HEK293 (cell line): ENCODE data around the gene YWHAE.

ENCODE experiments used
- CTCF ChIA-PET: fragments of 350-600 bp; formaldehyde crosslinking; extraction: SDS; loops from one replicate; lab custom pipeline; 2021; ENCODE audit warnings: antibody characterized with exemption; lab: Yijun Ruan, JAX
- POLR2A ChIA-PET: fragments of 300-600 bp; formaldehyde crosslinking; extraction: SDS; loops from one replicate; lab custom pipeline; 2020; ENCODE audit warnings: antibody characterized with exemption, inconsistent platforms; lab: Yijun Ruan, JAX
- H3K27ac ChIP-seq: fragments of 200-500 bp; sonication (Bioruptor generic); 2 replicates; pipeline ENCODE4 v1.5.1; 2014; ENCODE audit warnings: low read depth, low read length, control low read depth, inconsistent platforms; ENCODE audit errors: extremely low read depth
- H3K36me3 ChIP-seq, 2 experiments: fragments of 200-500 bp in 1 of 2; sonication (Bioruptor generic) in 1 of 2; 1 replicate in 1 of 2; 2 replicates in 1 of 2; pipeline ENCODE4 v1.5.1; 2014 to 2017; ENCODE audit warnings: inconsistent platforms in 2 of 2, low read length in 2 of 2; ENCODE audit not compliant: control insufficient read depth in 2 of 2, insufficient read depth in 1 of 2
- H3K4me1 ChIP-seq: fragments of 200-500 bp; sonication (Bioruptor generic); 2 replicates; pipeline ENCODE4 v1.5.1; 2014; ENCODE audit warnings: mild to moderate bottlenecking, low read length, inconsistent platforms; ENCODE audit not compliant: control insufficient read depth, insufficient read depth
- H3K4me3 ChIP-seq: 2 replicates; pipeline ENCODE4 v1.5.1; 2011; ENCODE audit warnings: low read depth, mild to moderate bottlenecking, control low read depth, low read length, moderate library complexity
- H3K9me3 ChIP-seq: fragments of 200-500 bp; sonication (Bioruptor generic); 2 replicates; pipeline ENCODE4 v1.5.1; 2014; ENCODE audit warnings: low read depth, low read length, inconsistent platforms; ENCODE audit not compliant: control insufficient read depth, insufficient read depth
- GFI1B ChIP-seq: fragments of 450-650 bp; formaldehyde crosslinking; IDR thresholded peaks from 2 replicates; pipeline ENCODE4 v1.5.1; 2016; ENCODE audit warnings: missing biosample characterization, missing genetic modification characterization
- KLF8 ChIP-seq: fragments of 450-650 bp; formaldehyde crosslinking; IDR thresholded peaks from 2 replicates; pipeline ENCODE4 v1.5.1; 2016; ENCODE audit warnings: missing biosample characterization, missing genetic modification characterization
- PRDM1 ChIP-seq: fragments of 450-650 bp; formaldehyde crosslinking; IDR thresholded peaks from 2 replicates; pipeline ENCODE4; 2016; ENCODE audit warnings: missing biosample characterization, missing genetic modification characterization
- SALL2 ChIP-seq: fragments of 450-650 bp; formaldehyde crosslinking; IDR thresholded peaks from 2 replicates; pipeline ENCODE4 v1.5.0; 2017; ENCODE audit warnings: missing biosample characterization, mild to moderate bottlenecking, missing genetic modification characterization, borderline replicate concordance
- SCRT1 ChIP-seq: fragments of 450-650 bp; formaldehyde crosslinking; IDR thresholded peaks from 2 replicates; pipeline ENCODE4 v1.5.1; 2016; ENCODE audit warnings: missing biosample characterization, missing genetic modification characterization, borderline replicate concordance
- SCRT2 ChIP-seq: fragments of 450-650 bp; formaldehyde crosslinking; IDR thresholded peaks from 2 replicates; pipeline ENCODE4 v1.5.1; 2016; ENCODE audit warnings: missing biosample characterization, missing genetic modification characterization
- TRIM28 ChIP-seq: IDR thresholded peaks from 2 replicates; pipeline ENCODE4 v1.6.1; 2011; ENCODE audit warnings: low read length, control low read depth, borderline replicate concordance
- WT1 ChIP-seq: fragments of 450-650 bp; formaldehyde crosslinking; IDR thresholded peaks from 2 replicates; pipeline ENCODE4 v1.5.1; 2016; ENCODE audit warnings: missing biosample characterization, missing genetic modification characterization
- ZBTB17 ChIP-seq: fragments of 450-650 bp; formaldehyde crosslinking; IDR thresholded peaks from 2 replicates; pipeline ENCODE4 v1.5.1; 2016; ENCODE audit warnings: missing biosample characterization, missing genetic modification characterization
- ZFP41 ChIP-seq: fragments of 450-650 bp; formaldehyde crosslinking; IDR thresholded peaks from 2 replicates; pipeline ENCODE4 v1.5.1; 2016; ENCODE audit warnings: missing biosample characterization, missing genetic modification characterization, borderline replicate concordance
- ZNF146 ChIP-seq: fragments of 450-650 bp; formaldehyde crosslinking; IDR thresholded peaks from 2 replicates; pipeline ENCODE4 v1.5.1; 2016; ENCODE audit warnings: missing biosample characterization, missing genetic modification characterization
- ZNF223 ChIP-seq: fragments of 450-650 bp; formaldehyde crosslinking; IDR thresholded peaks from 2 replicates; pipeline ENCODE4 v1.5.1; 2016; ENCODE audit warnings: missing biosample characterization, missing genetic modification characterization
- ZNF24 ChIP-seq: fragments of 450-650 bp; formaldehyde crosslinking; IDR thresholded peaks from 2 replicates; pipeline ENCODE4 v1.5.1; 2016; ENCODE audit warnings: missing biosample characterization, missing genetic modification characterization
- ZNF266 ChIP-seq: fragments of 450-650 bp; formaldehyde crosslinking; IDR thresholded peaks from 2 replicates; pipeline ENCODE4 v1.5.1; 2016; ENCODE audit warnings: missing biosample characterization, missing genetic modification characterization, low read depth
- ZNF366 ChIP-seq: fragments of 450-650 bp; formaldehyde crosslinking; conservative IDR thresholded peaks from 2 replicates; pipeline ENCODE4 v1.5.1; 2016; ENCODE audit warnings: missing biosample characterization, missing genetic modification characterization
- ZNF600 ChIP-seq: fragments of 450-650 bp; formaldehyde crosslinking; IDR thresholded peaks from 2 replicates; pipeline ENCODE4 v1.5.1; 2016; ENCODE audit warnings: missing biosample characterization, missing genetic modification characterization
- ZNF707 ChIP-seq: fragments of 450-650 bp; formaldehyde crosslinking; IDR thresholded peaks from 2 replicates; pipeline ENCODE4 v1.5.1; 2016; ENCODE audit warnings: missing biosample characterization, missing genetic modification characterization
- ZXDB ChIP-seq: fragments of 450-650 bp; formaldehyde crosslinking; IDR thresholded peaks from 2 replicates; pipeline ENCODE4 v1.5.1; 2016; ENCODE audit warnings: missing biosample characterization, missing genetic modification characterization
- TF ChIP-seq, protein P1 (sequence below): fragments of 450-650 bp; formaldehyde crosslinking; IDR thresholded peaks from 2 replicates; pipeline ENCODE4 v1.5.1; 2016; ENCODE audit warnings: missing biosample characterization, missing genetic modification characterization

The YWHAE gene

DNA sequence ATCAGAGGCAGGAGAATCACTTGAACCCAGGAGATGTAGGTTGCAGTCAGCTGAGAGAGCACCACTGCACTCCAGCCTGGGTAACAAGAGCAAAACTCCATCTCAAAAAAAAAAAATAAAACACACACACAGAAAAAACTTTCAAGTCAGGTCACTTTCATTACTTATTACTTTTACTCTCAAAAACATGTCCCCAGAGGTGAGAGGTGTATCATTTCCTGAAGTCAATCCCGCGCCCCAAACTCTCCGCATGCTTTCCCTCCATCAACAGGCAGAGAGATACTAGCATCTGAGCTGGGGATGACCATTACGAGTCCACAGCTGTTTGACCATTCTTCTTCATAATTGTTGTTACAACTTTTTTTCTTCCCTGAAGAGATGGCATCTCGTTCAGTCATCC lies 48.7 kb downstream of the YWHAE start:
- CTCF ChIA-PET = interaction anchor here (0.7 to 4.2 kb wide), 4 partner anchors 10 to 203 kb away, joined by 4 to 18 read pairs (median 8); no protein-coding TSS in a partner anchor

DNA sequence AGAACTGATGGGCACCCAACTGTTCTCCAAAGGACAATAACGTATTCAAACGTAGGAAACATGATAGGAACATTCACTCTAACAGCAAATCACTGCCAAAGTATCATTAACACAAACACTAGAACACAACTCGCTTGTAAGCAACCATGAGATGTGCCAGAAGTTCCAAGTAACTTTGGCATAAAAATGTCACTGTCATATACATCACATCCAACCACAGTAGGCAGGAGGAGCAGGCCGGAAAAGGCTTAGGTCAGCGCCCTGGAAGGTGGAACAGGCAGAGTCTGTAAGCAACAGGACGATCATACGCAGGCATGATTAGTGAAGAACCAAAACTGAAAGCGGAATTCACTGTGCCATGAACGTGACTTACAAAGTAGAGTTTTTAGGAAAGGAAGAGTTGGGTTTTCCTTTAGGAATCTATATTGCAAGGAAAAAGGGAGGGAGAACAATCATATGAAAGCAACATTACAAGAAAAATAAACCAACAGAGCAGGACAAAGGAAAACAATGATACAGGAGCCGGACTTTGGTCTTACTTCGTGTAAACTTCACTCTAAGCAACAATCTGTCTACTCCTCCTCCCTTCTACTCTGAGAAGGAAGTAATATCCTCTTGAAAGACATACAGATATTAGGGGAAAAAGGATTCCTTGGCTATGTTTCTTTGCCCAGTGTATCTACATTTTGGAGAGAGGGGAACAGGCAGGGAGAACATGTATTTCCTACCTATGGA lies 52.3 kb downstream of the YWHAE start:
- Histone ChIP-seq H3K36me3 (peaks cover 77 to 82% of the 10 kb centered on the region in 2 experiments), H3K4me3 (no peak overlapping the region), H3K9me3 (no peaks in the 10 kb centered on the region), H3K4me1 (peaks cover 10% of the 10 kb centered on the region), H3K27ac (peak overlapping the region; percentile 25; the same call in 1 of the 2 replicates)
- peak; percentile 25; the same call in 1 of the 2 replicates for TF ChIP-seq WT1 (tag by site-specific recombination)
- TF ChIP-seq PRDM1 (tag by site-specific recombination) = peak; percentile 95
- peak; percentile 48; the same call in 1 of the 2 replicates for TF ChIP-seq ZNF366 (tag by site-specific recombination)
- TF ChIP-seq ZNF24 (tag by site-specific recombination) = no peak
- no peak for TF ChIP-seq KLF8 (tag by site-specific recombination)
- TF ChIP-seq ZNF223 (tag by site-specific recombination) = 0 out of 2 replicates have a peak, but pooled peaks have one; percentile 18
- 0 out of 2 replicates have a peak, but pooled peaks have one; percentile 50 for TF ChIP-seq GFI1B (tag by site-specific recombination)
- TF ChIP-seq ZNF600 (tag by site-specific recombination) = peak; percentile 86
- peak; percentile 62; the same call in 1 of the 2 replicates for TF ChIP-seq TRIM28
- no peak for TF ChIP-seq SALL2 (tag by site-specific recombination)
- TF ChIP-seq ZXDB (tag by site-specific recombination) = no peak
- no peak for TF ChIP-seq ZFP41
- peak; percentile 84 for TF ChIP-seq ZBTB17 (tag by site-specific recombination)
- TF ChIP-seq ZNF707 (tag by site-specific recombination) = no peak
- peak; percentile 37; the same call in 1 of the 2 replicates for TF ChIP-seq ZNF146
- TF ChIP-seq SCRT2 (tag by site-specific recombination) = peak; percentile 87
- TF ChIP-seq, protein P1, sequence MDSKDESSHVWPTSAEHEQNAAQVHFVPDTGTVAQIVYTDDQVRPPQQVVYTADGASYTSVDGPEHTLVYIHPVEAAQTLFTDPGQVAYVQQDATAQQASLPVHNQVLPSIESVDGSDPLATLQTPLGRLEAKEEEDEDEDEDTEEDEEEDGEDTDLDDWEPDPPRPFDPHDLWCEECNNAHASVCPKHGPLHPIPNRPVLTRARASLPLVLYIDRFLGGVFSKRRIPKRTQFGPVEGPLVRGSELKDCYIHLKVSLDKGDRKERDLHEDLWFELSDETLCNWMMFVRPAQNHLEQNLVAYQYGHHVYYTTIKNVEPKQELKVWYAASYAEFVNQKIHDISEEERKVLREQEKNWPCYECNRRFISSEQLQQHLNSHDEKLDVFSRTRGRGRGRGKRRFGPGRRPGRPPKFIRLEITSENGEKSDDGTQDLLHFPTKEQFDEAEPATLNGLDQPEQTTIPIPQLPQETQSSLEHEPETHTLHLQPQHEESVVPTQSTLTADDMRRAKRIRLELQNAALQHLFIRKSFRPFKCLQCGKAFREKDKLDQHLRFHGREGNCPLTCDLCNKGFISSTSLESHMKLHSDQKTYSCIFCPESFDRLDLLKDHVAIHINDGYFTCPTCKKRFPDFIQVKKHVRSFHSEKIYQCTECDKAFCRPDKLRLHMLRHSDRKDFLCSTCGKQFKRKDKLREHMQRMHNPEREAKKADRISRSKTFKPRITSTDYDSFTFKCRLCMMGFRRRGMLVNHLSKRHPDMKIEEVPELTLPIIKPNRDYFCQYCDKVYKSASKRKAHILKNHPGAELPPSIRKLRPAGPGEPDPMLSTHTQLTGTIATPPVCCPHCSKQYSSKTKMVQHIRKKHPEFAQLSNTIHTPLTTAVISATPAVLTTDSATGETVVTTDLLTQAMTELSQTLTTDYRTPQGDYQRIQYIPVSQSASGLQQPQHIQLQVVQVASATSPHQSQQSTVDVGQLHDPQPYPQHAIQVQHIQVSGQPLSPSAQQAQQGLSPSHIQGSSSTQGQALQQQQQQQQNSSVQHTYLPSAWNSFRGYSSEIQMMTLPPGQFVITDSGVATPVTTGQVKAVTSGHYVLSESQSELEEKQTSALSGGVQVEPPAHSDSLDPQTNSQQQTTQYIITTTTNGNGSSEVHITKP (tag by site-specific recombination) = no peak
- TF ChIP-seq ZNF266 (tag by site-specific recombination) = no peak
- ChIA-PET POLR2A (no interaction called here), CTCF (no interaction called here)

More for the DNA sequence above, 48.7 kb downstream of the YWHAE start:
- POLR2A ChIA-PET = no interaction called here
- Histone ChIP-seq H3K36me3 (peaks cover 79 to 87% of the 10 kb centered on the region in 2 experiments), H3K4me1 (peaks cover 7% of the 10 kb centered on the region), H3K27ac (no peak overlapping the region), H3K9me3 (no peaks in the 10 kb centered on the region), H3K4me3 (no peak overlapping the region)
- TF ChIP-seq SCRT1 (tag by site-specific recombination) (no peak), PRDM1 (tag by site-specific recombination) (peak; percentile 92)
